Ishikawa (cell line): ENCODE results near the gene COPS4.

ENCODE experiments used
- EP300 ChIP-seq: IDR thresholded peaks from 2 replicates; pipeline ENCODE4 v1.6.1; 2012; ENCODE audit warnings: borderline replicate concordance
- FOXM1 ChIP-seq: IDR thresholded peaks from 2 replicates; pipeline ENCODE4 v1.6.1; 2012; ENCODE audit warnings: low read depth, borderline replicate concordance
- MAX ChIP-seq: IDR thresholded peaks from 2 replicates; pipeline ENCODE4 v1.6.1; 2012

- TF ChIP-seq EP300: no peak
- no peak for TF ChIP-seq FOXM1
- TF ChIP-seq MAX: no peak
Measured at GRCh38 chr4:83107631-83108030, 72.6 kb downstream of the COPS4 start.
